Subcutaneous adipose tissue (tissue), 4 donors: ENCODE results near the gene SMARCA4. TPM values are rescaled to one million over a fixed set of nuclear protein-coding genes. Genes with fewer than 3 reads are reported as not detected.

Experiments used
- total RNA-seq, 4 donors: library from RNA; depleted of rRNA; stranded (reverse); fragments of >200 nt; gene quantifications; one replicate each; pipeline ENCODE4 v1.1.0, GENCODE V29; 2016
- TF ChIP-seq, protein P1 (sequence below): fragments of 450-650 bp; IDR thresholded peaks from one replicate; pipeline ENCODE4 v1.5.1; 2016; ENCODE audit warnings: low read depth, mild to moderate bottlenecking, control low read depth, antibody characterized with exemption, moderate library complexity

Gene SMARCA4
- total RNA-seq, 4 donors from 2014 or later = 29.7 to 57.5 (median 39.1) TPM

DNA sequence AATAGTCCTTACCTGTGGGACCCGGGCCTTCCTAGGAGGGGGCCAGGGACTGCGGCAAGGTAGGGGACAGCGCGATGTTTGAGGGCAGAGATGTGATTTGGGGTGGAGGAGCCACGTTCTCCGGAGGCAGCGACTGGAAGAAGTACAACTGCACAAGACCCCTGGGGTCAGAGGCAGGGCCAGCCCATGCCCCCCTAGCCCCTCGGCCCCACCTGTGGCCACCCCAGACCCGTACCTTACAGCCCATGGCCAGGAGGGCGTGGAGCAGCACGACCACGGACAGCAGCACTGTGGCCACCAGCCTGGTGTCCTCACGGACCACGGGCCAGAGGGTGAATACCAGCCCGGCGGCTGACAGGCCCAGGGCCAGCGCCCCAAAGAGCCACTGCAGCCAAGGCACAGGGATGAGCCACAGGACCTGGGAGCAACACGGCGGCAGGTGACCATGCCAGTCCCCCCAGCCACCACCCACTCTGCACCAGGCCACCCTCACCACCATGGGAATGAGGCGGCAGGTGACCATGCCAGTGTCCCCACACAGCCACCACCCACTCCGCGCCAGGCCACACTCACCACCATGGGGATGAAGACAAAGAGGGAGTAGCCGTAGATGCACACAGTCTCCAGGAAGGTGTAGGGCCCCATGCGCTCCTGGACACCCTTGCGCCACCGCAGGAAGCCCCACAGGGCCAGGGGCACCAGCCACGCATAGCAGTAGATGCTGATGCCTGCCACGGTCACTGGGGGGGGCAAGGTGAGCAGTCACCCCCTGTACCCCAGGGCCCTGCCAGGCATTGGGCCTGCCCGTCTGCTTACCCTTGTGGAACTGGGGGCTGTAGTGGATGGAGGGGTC lies 37.3 kb upstream of the SMARCA4 start:
- TF ChIP-seq, protein P1, sequence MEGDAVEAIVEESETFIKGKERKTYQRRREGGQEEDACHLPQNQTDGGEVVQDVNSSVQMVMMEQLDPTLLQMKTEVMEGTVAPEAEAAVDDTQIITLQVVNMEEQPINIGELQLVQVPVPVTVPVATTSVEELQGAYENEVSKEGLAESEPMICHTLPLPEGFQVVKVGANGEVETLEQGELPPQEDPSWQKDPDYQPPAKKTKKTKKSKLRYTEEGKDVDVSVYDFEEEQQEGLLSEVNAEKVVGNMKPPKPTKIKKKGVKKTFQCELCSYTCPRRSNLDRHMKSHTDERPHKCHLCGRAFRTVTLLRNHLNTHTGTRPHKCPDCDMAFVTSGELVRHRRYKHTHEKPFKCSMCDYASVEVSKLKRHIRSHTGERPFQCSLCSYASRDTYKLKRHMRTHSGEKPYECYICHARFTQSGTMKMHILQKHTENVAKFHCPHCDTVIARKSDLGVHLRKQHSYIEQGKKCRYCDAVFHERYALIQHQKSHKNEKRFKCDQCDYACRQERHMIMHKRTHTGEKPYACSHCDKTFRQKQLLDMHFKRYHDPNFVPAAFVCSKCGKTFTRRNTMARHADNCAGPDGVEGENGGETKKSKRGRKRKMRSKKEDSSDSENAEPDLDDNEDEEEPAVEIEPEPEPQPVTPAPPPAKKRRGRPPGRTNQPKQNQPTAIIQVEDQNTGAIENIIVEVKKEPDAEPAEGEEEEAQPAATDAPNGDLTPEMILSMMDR = no peak

DNA sequence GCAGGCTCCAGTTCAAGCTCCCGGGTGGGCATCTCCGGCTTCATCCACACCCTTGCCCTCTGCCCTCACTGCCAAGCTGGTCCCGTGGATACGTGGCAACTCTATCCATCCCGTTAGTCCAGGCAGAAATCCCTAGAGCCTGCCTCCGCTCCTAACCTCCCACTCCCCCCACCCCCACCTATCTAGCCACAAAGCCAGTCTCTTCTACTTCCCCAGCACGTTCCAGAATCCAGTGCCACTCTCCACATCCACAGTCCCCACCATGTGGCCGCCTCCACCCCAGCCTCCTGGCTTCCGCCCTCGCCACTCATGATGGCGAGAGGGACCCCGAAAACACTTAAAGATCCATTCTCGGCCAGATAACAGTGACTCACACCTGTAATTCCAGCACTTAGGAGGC lies 36.2 kb upstream of the SMARCA4 start:
- TF ChIP-seq, protein P1 = no peak

DNA sequence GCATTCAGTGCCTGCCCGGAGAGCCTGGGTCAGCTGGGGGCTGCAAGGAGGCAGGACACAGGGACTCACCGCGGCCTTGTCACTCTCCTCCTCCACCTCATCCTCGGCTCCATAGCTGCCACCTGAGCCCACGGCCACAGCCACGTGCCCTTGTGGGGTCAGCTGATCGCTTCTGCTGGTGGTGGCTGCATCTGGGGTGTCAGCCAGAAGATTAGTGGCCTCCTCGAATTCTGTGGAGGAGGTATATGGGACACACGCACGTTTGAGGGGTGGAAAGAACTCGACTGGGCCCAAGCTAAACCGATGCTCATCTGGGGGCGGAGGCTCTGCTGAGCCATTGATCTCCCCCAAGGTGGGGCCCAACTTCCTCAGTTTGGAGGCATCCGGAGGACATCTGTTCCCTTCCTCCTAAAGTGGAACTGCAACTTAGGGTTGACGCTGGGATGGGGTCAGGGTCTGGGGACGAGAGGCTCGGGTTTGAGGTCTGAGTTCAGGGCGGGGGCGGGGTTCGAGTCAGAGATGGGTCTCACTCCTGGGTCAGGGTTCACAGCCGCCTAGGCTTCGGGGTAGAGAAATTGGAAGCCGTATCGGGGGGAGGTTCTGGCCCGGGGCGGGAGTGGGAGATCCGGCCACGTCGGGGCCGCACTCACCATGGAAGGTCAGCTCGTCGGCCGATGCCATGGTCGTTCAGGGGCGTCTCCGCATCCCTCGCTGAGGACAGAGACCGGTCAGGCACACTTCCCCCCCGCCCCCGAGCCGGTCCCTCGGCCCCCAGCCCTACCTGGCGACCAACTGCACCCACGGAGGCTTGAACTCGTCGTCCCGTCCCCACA lies 32.9 kb upstream of the SMARCA4 start:
- TF ChIP-seq, protein P1 = no peak

DNA sequence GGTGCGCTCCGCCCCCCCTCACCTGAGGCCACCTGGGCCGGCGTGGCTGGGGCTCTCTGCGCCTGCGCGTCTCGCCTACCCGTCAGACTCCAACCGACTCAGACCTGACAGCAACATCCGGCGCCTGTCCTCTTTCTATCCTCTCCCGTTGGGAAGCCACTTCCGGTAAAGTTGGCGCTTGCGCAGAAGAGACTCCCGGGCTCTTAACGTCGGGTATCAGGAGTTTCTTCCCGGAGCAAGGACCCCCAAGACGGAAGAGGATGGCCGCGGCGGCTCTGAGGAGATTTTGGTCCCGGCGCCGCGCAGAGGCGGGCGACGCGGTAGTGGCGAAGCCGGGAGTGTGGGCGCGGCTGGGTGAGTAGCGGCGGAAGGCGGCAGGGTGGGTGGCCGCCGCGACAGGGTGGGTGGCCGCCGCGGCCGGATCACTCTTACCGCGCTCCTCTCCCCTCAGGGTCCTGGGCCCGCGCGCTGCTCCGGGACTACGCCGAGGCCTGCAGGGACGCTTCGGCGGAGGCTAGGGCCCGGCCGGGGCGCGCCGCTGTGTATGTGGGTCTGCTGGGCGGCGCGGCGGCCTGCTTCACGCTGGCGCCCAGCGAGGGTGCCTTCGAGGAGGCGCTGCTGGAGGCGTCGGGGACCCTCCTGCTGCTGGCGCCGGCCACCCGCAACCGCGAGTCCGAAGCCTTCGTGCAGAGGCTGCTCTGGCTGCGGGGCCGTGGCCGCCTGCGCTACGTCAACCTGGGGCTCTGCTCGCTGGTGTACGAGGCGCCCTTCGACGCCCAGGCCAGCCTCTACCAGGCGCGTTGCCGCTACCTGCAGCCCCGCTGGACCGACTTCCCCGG lies 32.0 kb upstream of the SMARCA4 start, which contains the start of the genes TIMM29 and YIPF2:
TSS of gene TIMM29 (plus strand) at position 249 of the 839 bp plus-strand sequence. CDS start at position 261, 12 bp downstream.
TSS of gene YIPF2 (minus strand) at position 77 of the 839 bp plus-strand sequence. CDS start 229 bp downstream, outside the sequence.
- TF ChIP-seq, protein P1 = no peak

DNA sequence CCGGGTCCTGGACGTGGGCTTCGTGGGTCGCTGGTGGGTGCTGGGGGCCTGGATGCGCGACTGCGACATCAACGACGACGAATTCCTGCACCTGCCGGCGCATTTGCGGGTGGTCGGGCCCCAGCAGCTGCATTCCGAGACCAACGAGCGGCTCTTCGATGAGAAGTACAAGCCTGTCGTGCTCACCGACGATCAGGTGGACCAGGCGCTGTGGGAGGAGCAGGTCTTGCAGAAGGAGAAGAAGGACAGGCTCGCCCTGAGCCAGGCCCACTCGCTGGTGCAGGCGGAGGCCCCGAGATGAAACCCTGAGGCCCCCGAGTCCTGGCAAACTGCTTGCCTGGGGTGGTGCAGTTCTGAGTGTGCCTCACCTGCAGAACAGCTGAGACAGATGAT lies 31.4 kb upstream of the SMARCA4 start:
- TF ChIP-seq, protein P1 = no peak

DNA sequence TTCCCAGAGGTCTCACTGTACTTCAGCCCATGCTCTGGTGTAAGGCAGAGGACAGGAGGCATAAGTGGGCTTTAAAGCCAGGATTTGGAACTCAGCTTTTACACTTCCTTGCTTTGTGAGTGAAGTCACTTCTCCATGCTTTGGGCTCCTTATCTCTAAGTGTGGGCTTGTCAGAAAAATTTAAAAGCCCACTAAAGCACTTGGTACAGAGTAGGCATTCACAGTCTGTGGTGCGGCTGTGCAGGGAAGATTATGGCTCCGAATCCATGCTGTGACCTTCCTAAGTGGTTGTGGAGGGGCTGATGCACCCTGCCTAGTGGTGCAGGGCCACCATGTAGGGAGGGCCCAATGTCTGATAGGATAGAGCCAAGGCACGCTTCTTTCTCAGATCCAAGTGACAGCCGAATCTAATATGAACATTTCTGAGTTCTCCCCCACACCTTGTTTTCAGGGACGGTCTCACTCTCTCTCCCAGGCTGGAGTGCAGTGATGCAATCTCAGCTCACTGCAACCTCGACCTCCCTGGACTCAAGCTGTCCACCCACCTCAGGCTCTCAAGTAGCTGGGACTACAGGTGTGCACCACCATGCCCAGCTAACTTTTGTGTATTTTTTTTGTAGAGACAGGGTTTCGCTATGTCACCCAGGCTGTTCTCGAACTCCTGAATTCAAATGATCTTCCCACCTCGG lies 25.3 kb upstream of the SMARCA4 start:
- TF ChIP-seq, protein P1 = no peak
